ENCODE measurements around the gene ANKRD39. TPM values are rescaled to one million over a fixed set of nuclear protein-coding genes. Genes with fewer than 3 reads are reported as not detected.

Gene ANKRD39
- total and polyA plus RNA-seq, 9 of the 15 experiments (the other 6 are each of a cell fraction or from before 2014, with no cell fraction given), result 8.2 to 33.1 (median 23.8) TPM

DNA sequence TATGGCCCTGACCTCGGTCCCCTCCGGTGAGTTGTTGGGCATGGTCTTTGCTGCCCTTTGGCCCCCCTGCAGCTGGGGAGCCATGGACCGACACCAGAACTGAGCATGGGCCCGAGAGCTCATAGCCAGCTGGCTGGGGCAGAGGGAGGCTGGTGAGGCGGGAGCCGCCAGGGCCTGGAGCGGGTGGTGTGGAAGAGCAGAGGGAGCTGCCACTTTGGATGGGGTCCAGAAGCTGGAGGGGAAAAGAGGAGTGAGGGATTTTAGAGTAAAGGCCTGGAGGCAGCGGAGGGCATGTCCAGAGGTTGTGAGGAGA lies 58.2 kb downstream of the ANKRD39 start (continued):
- TF ChIP-seq, protein P1, sequence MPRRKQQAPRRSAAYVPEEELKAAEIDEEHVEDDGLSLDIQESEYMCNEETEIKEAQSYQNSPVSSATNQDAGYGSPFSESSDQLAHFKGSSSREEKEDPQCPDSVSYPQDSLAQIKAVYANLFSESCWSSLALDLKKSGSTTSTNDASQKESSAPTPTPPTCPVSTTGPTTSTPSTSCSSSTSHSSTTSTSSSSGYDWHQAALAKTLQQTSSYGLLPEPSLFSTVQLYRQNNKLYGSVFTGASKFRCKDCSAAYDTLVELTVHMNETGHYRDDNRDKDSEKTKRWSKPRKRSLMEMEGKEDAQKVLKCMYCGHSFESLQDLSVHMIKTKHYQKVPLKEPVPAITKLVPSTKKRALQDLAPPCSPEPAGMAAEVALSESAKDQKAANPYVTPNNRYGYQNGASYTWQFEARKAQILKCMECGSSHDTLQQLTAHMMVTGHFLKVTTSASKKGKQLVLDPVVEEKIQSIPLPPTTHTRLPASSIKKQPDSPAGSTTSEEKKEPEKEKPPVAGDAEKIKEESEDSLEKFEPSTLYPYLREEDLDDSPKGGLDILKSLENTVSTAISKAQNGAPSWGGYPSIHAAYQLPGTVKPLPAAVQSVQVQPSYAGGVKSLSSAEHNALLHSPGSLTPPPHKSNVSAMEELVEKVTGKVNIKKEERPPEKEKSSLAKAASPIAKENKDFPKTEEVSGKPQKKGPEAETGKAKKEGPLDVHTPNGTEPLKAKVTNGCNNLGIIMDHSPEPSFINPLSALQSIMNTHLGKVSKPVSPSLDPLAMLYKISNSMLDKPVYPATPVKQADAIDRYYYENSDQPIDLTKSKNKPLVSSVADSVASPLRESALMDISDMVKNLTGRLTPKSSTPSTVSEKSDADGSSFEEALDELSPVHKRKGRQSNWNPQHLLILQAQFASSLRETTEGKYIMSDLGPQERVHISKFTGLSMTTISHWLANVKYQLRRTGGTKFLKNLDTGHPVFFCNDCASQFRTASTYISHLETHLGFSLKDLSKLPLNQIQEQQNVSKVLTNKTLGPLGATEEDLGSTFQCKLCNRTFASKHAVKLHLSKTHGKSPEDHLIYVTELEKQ (CRISPR knock-in tag; IDR thresholded peaks at IDR 0.05), result no peak
- TF ChIP-seq SIX5 (IDR thresholded peaks at IDR 0.05; ENCODE audit: borderline replicate concordance in 1 of 2, insufficient read depth in 1 of 2, low read depth in 1 of 2, low read length in 2 of 2), result no peak

DNA sequence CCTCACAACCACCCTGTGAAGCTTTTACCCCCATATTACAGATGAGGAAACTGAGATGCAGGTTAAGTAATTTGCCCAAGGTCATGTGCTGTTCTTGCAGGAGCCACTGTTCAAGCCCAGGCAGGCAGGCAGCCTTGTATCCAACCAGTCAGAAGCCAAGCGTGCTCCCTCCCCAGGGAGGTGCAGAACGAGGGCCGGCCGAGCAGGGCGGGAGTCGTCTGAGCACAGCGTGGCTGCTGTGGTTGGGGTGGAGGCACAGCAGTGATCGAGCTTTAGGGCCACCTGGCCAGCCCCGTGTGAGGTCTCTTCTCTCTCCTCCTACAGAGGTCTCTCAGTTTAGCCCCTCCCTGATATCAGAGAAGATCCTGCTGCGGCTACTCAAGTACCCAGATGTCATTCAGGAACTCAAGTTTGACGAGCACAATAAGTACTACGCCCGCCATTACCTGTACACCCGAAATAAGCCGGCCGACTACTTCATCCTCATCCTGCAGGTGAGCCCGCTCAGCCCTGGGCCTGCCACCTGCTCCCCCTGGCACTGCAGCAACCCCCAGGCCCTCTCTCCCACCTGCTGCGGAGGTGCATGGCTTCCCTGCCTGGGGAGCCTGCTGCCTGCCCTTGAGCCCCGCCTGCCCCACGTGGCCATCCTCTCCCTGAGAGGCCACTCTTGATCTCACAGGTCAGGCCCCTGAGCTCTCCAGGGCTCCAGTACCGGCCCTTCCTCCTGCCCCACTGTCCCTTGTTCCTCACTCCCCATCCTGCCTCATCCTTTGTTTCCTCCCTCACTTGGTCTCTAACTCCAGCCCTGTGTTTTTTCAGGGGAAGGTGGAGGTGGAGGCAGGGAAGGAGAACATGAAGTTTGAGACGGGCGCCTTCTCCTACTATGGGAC lies 58.8 kb downstream of the ANKRD39 start:
- in situ Hi-C loops (cut with MboI) (no loop called here), intact Hi-C loops (cut with micrococcal nuclease) (no loop called here)
- WGBS (ENCODE audit: insufficient coverage, low coverage, missing lambda C conversion rate), result 67% methylated on average over 23 of the region's 23 CpGs
- H3K9me1 ChIP-seq (ENCODE audit: control insufficient read depth, insufficient read depth, low read length), result no peaks in the 10 kb centered on the region
- H3K79me2 ChIP-seq (ENCODE audit: control insufficient read depth, insufficient read depth, low read length), result no peaks in the 10 kb centered on the region
- POLR2A ChIA-PET, result interaction anchor here (0.7 to 0.9 kb wide), 2 partner anchors 11 to 13 kb away, joined by 3 to 4 read pairs; no protein-coding TSS in a partner anchor
- FAIRE-seq, result no peak
- no peak overlapping the region for H3K4me2 ChIP-seq (ENCODE audit: insufficient read depth, low read length)
- H4K20me1 ChIP-seq (replicated peaks; ENCODE audit: control insufficient read depth, insufficient read depth, low read length), result no peaks in the 10 kb centered on the region
- H3K4me3 ChIP-seq, result no peak overlapping the region
- peaks cover 0 to 13% of the 10 kb centered on the region in 2 experiments; a peak in 2 of 5 replicates for H3K4me1 ChIP-seq (replicated peaks in 1 of 2; ENCODE audit: control insufficient read depth in 2 of 2, insufficient read depth in 2 of 2, low read length in 2 of 2)
- no peak overlapping the region for H3K27ac ChIP-seq (ENCODE audit: extremely low read depth, low read depth, low read length)
- BruUV-seq (replicated peaks), result no TSS peak
- H3K9ac ChIP-seq (ENCODE audit: insufficient read depth in 1 of 2, low read depth in 2 of 2, low read length in 2 of 2), result no peak overlapping the region
- peaks cover 25% of the 10 kb centered on the region; the same call in 2 of the 3 replicates for H3K36me3 ChIP-seq (ENCODE audit: control insufficient read depth, insufficient read depth, low read length)
- H3K27me3 ChIP-seq (ENCODE audit: control insufficient read depth in 2 of 2, insufficient read depth in 2 of 2, low read length in 2 of 2), result no peaks in the 10 kb centered on the region
- no peak for DNase-seq (ENCODE audit: extremely low read depth in 1 of 4, low spot score in 3 of 4)
- ATAC-seq, result no peak
- H2AFZ ChIP-seq (ENCODE audit: low read depth, low read length), result no peak overlapping the region
- H3K9me3 ChIP-seq (replicated peaks; ENCODE audit: control insufficient read depth, insufficient read depth, low read depth, low read length), result no peaks in the 10 kb centered on the region
- CTCF ChIA-PET (ENCODE audit: low intra/inter-chr PET ratio), result no interaction called here
- TF ChIP-seq HDAC1 (IDR thresholded peaks at IDR 0.05), result no peak
- no peak for TF ChIP-seq U2AF2 (optimal IDR thresholded peaks at IDR 0.05; ENCODE audit: low read depth, low read length)
- no peak for TF ChIP-seq ETS2 (tag; IDR thresholded peaks at IDR 0.05; ENCODE audit: borderline replicate concordance, poor library complexity, severe bottlenecking)
- peak; percentile 63; the same call in 1 of the 2 replicates for TF ChIP-seq ESRRA (IDR thresholded peaks at IDR 0.05; ENCODE audit: borderline replicate concordance, low read depth)
- TF ChIP-seq MEF2D (tag; conservative IDR thresholded peaks at IDR 0.05; ENCODE audit: low read depth), result no peak

Data from K562 (cell line).